Measurements from ENCODE around the gene SMOC1. TPM values are rescaled to one million over a fixed set of nuclear protein-coding genes. Genes with fewer than 3 reads are reported as not detected.

SMOC1 gene
- total and polyA plus RNA-seq, 9 of the 15 experiments (the other 6 are each of a cell fraction or from before 2014, with no cell fraction given) = 0.04 TPM; not detected in 8

GRCh38 chr14:70080076-70080475 is 200.9 kb downstream of the SMOC1 start:
- FAIRE-seq = no peak
- no TSS peak for BruUV-seq (replicated peaks)

More at GRCh38 chr14:70080076-70080475, 200.9 kb downstream of the SMOC1 start:
- Histone ChIP-seq H3K9me3 (replicated peaks; ENCODE audit: control insufficient read depth, insufficient read depth, low read depth, low read length) (no peaks in the 10 kb centered on the region), H3K4me1 (replicated peaks in 1 of 2; ENCODE audit: control insufficient read depth in 2 of 2, insufficient read depth in 2 of 2, low read length in 2 of 2) (no peaks in the 10 kb centered on the region; a peak in 1 of 5 replicates), H3K27me3 (ENCODE audit: control insufficient read depth in 2 of 2, insufficient read depth in 2 of 2, low read length in 2 of 2) (no peaks in the 10 kb centered on the region), H3K36me3 (ENCODE audit: control insufficient read depth, insufficient read depth, low read length) (no peaks in the 10 kb centered on the region), H3K9ac (ENCODE audit: insufficient read depth in 1 of 2, low read depth in 2 of 2, low read length in 2 of 2) (no peak overlapping the region), H3K4me2 (ENCODE audit: insufficient read depth, low read length) (no peak overlapping the region), H3K79me2 (ENCODE audit: control insufficient read depth, insufficient read depth, low read length) (no peaks in the 10 kb centered on the region), H2AFZ (ENCODE audit: low read depth, low read length) (no peak overlapping the region), H3K9me1 (ENCODE audit: control insufficient read depth, insufficient read depth, low read length) (no peaks in the 10 kb centered on the region), H3K4me3 (no peak overlapping the region), H3K27ac (ENCODE audit: extremely low read depth, low read depth, low read length) (no peak overlapping the region), H4K20me1 (replicated peaks; ENCODE audit: control insufficient read depth, insufficient read depth, low read length) (no peaks in the 10 kb centered on the region)
- ATAC-seq (no peak), DNase-seq (ENCODE audit: extremely low read depth in 1 of 4, low spot score in 3 of 4) (no peak)
- ChIA-PET POLR2A (interaction anchor here (1.1 to 1.3 kb wide), 2 partner anchors 11 to 18 kb away, joined by 3 to 4 read pairs; no protein-coding TSS in a partner anchor), CTCF (ENCODE audit: low intra/inter-chr PET ratio) (no interaction called here)
- in situ Hi-C loops (cut with MboI) = no loop called here
- WGBS (ENCODE audit: insufficient coverage, low coverage, missing lambda C conversion rate) = 0% methylated on average over 4 of the region's 6 CpGs
- intact Hi-C loops (cut with micrococcal nuclease) = no loop called here
- TF ChIP-seq HINFP (tag; conservative IDR thresholded peaks at IDR 0.05; ENCODE audit: low read depth) (no peak), SIRT6 (IDR thresholded peaks at IDR 0.05; ENCODE audit: low read depth, low read length) (no peak), RFX1 (IDR thresholded peaks at IDR 0.05) (peak; percentile 33; the same call in 1 of the 2 replicates), ZNF184 (CRISPR knock-in tag; IDR thresholded peaks at IDR 0.05) (no peak), ZFX (CRISPR knock-in tag; IDR thresholded peaks at IDR 0.05) (no peak), SMAD2 (IDR thresholded peaks at IDR 0.05; ENCODE audit: low read depth, low read length) (no peak)

Other genes with a start within 250 kb of the SMOC1 start
- 163 and 213 TPM in 2 replicates for gene SRSF5, start 112.3 kb upstream of the SMOC1 start, total RNA-seq (2014; rRNA removed)
- 167 and 172 TPM in 2 replicates for gene SRSF5, start 112.3 kb upstream of the SMOC1 start, total RNA-seq (2014; rRNA removed; fragmentation: Illumina TruSeq; extraction: Trizol)
- 185 and 196 TPM in 2 replicates for gene SRSF5, start 112.3 kb upstream of the SMOC1 start, total RNA-seq (2015; rRNA removed; fragmentation: Illumina TruSeq; extraction: Trizol)
- gene SRSF5, start 112.3 kb upstream of the SMOC1 start, total RNA-seq (2021) = 174 and 212 TPM in 2 replicates
- gene SRSF5, start 112.3 kb upstream of the SMOC1 start, polyA plus RNA-seq (2011; rRNA removed) = 203 and 226 TPM in 2 replicates
- 249 and 254 TPM in 2 replicates for gene SRSF5, start 112.3 kb upstream of the SMOC1 start, polyA plus RNA-seq (2014; fragmentation: Illumina TruSeq; extraction: Trizol)
- gene SRSF5, start 112.3 kb upstream of the SMOC1 start, polyA plus RNA-seq (2014; fragmentation: Nextera tagmentation; extraction: Ambion mirVana) = 100 to 1,000 TPM; 108 to 206 TPM
- 422 and 460 TPM in 2 replicates for gene SRSF5, start 112.3 kb upstream of the SMOC1 start, polyA plus RNA-seq (2014; rRNA removed)
- not detected in 2 replicates for gene SLC10A1, start 82.2 kb upstream of the SMOC1 start, total RNA-seq (2014; rRNA removed)
- not detected in 2 replicates for gene SLC10A1, start 82.2 kb upstream of the SMOC1 start, total RNA-seq (2014; rRNA removed; fragmentation: Illumina TruSeq; extraction: Trizol)
- not detected in 2 replicates for gene SLC10A1, start 82.2 kb upstream of the SMOC1 start, total RNA-seq (2015; rRNA removed; fragmentation: Illumina TruSeq; extraction: Trizol)
- gene SLC10A1, start 82.2 kb upstream of the SMOC1 start, total RNA-seq (2021) = not detected in 2 replicates
- not detected in 2 replicates for gene SLC10A1, start 82.2 kb upstream of the SMOC1 start, polyA plus RNA-seq (2011; rRNA removed)
- gene SLC10A1, start 82.2 kb upstream of the SMOC1 start, polyA plus RNA-seq (2014; fragmentation: Illumina TruSeq; extraction: Trizol) = not detected in 2 replicates
- gene SLC10A1, start 82.2 kb upstream of the SMOC1 start, polyA plus RNA-seq (2014; fragmentation: Nextera tagmentation; extraction: Ambion mirVana) = not detected
- not detected in 2 replicates for gene SLC10A1, start 82.2 kb upstream of the SMOC1 start, polyA plus RNA-seq (2014; rRNA removed)